T-cell (primary cell): ENCODE results near the gene FTL. TPM values are rescaled to one million over a fixed set of nuclear protein-coding genes. Genes with fewer than 3 reads are reported as not detected.

Source experiments
- ATAC-seq, 4 experiments: fragments of 200-7000 bp in 3 of 4; fragments of 150-1000 bp in 1 of 4; cut with Tn5 transposase; replicated peaks in 1 of 4; 1 replicate in 3 of 4; 2 replicates in 1 of 4; pipeline ENCODE4 v1.10.0; 2021; ENCODE audit warnings: moderate library complexity in 3 of 4, mild to moderate bottlenecking in 2 of 4, moderate number of reproducible peaks in 1 of 4
- CTCF ChIA-PET, 2 donors: fragments of 300-600 bp; sonication (Branson Sonifier 250); formaldehyde crosslinking; loops; one replicate each; lab custom pipeline; 2022; ENCODE audit warnings: antibody characterized with exemption in 2 of 2; lab: Charles Lee
- POLR2A ChIA-PET, 2 donors: fragments of 300-600 bp; sonication (Branson Sonifier 250); formaldehyde crosslinking; loops; one replicate each; lab custom pipeline; 2022; ENCODE audit warnings: antibody characterized with exemption in 2 of 2; lab: Charles Lee
- DNase-seq, 35 experiments: peaks; one replicate each; pipeline versions ENCODE4 v3.0.0 to v3.0.0-alpha.2; 2013 to 2023
- H3K27ac ChIP-seq: one replicate; pipeline ENCODE4 v1.5.1; 2013; ENCODE audit warnings: low read length
- H3K27me3 ChIP-seq, 2 experiments: replicated peaks in 1 of 2; 1 replicate in 1 of 2; 2 replicates in 1 of 2; pipeline versions ENCODE4 v1.6.1 to v1.7.0; 2013; ENCODE audit warnings: low read length in 1 of 2, mixed read lengths in 1 of 2; ENCODE audit not compliant: control insufficient read depth in 2 of 2, insufficient read depth in 2 of 2; ENCODE audit errors: extremely low read depth in 1 of 2
- H3K36me3 ChIP-seq, 2 donors: 1 replicate in 1 of 2; 2 replicates in 1 of 2; pipeline versions ENCODE4 v1.6.1 to v1.7.0; 2013; ENCODE audit warnings: low read length in 1 of 2; ENCODE audit not compliant: control insufficient read depth in 2 of 2, insufficient read depth in 1 of 2; ENCODE audit errors: extremely low read depth in 1 of 2
- H3K4me1 ChIP-seq, 2 experiments: 1 replicate in 1 of 2; 2 replicates in 1 of 2; pipeline versions ENCODE4 v1.6.1 to v1.7.0; 2013; ENCODE audit warnings: low read length in 2 of 2, mixed read lengths in 1 of 2; ENCODE audit not compliant: insufficient read depth in 2 of 2, control insufficient read depth in 1 of 2; ENCODE audit errors: extremely low read depth in 1 of 2
- H3K4me3 ChIP-seq, 2 donors: 1 replicate in 1 of 2; 2 replicates in 1 of 2; pipeline versions ENCODE4 v1.5.1 to v1.7.0; 2013; ENCODE audit warnings: mild to moderate bottlenecking in 2 of 2, low read length in 1 of 2, moderate library complexity in 1 of 2; ENCODE audit not compliant: control insufficient read depth in 1 of 2; ENCODE audit errors: extremely low read depth in 1 of 2
- H3K9me3 ChIP-seq: 2 replicates; pipeline ENCODE4 v1.7.0; 2013
- H3K27ac Mint-ChIP-seq, 2 donors: one replicate each; pipeline ENCODE4 v1.8.0; 2020 to 2021; ENCODE audit warnings: mild to moderate bottlenecking in 2 of 2, mixed read lengths in 2 of 2
- H3K27me3 Mint-ChIP-seq, 2 donors: one replicate each; pipeline ENCODE4 v1.8.0; 2021 to 2022; ENCODE audit warnings: mixed read lengths in 2 of 2
- H3K36me3 Mint-ChIP-seq: one replicate; pipeline ENCODE4 v1.8.0; 2021; ENCODE audit warnings: mixed read lengths
- H3K4me1 Mint-ChIP-seq, 3 donors: one replicate each; pipeline ENCODE4 v1.8.0; 2020 to 2022; ENCODE audit warnings: mixed read lengths in 3 of 3, mild to moderate bottlenecking in 1 of 3
- H3K4me3 Mint-ChIP-seq, 3 donors: one replicate each; pipeline ENCODE4 v1.8.0; 2020 to 2022; ENCODE audit warnings: mild to moderate bottlenecking in 3 of 3, mixed read lengths in 3 of 3, moderate library complexity in 3 of 3
- H3K9me3 Mint-ChIP-seq, 3 donors: one replicate each; pipeline ENCODE4 v1.8.0; 2020 to 2022; ENCODE audit warnings: mixed read lengths in 3 of 3
- WGBS: methylation state at CpG from one replicate; pipeline ENCODE4 v1.1.5; 2013; ENCODE audit warnings: missing lambda C conversion rate; ENCODE audit not compliant: insufficient coverage; 5-methylcytosine and 5-hydroxymethylcytosine counted together
- total RNA-seq, 35 experiments: library from RNA in 6 of 35; stranded (reverse) in 6 of 35; fragments of 120-200 nt in 1 of 35; gene quantifications; one replicate each; pipeline versions ENCODE4 v1.2.1 to v1.2.4 and lab custom pipeline; 2013 to 2026

The FTL gene
- total RNA-seq, 5 donors from 2014 or later (not counting 1 experiment from before 2014, with no cell fraction given): 594 to 1,085 (median 906) TPM

DNA sequence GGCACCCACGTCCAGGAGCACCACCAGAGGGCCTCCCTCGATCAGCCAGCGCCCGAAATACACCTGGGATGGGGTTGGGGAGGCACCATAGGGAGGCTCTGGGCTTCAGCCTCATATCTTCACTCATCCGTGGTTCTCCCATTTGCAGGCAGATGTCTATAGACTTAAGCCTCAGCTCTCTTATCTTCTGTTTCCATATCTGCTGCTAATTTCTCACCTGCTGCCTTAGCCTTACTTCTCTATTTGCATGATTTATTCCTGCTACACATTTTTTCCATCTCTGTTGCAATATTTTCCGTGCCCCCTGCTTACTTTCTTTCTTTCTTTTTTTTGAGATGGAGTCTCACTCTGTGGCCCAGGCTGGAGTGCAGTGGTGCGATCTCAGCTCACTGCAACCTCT, 22.2 kb downstream of the FTL start:
- Histone ChIP-seq H3K9me3 (no peaks in the 10 kb centered on the region), H3K4me3 (no peak overlapping the region), H3K36me3 (peaks cover 4 to 21% of the 10 kb centered on the region in 2 donors), H3K4me1 (peaks cover 0 to 19% of the 10 kb centered on the region in 2 experiments), H3K27me3 (no peaks in the 10 kb centered on the region), H3K27ac (no peak overlapping the region)
- Mint-ChIP-seq H3K27me3 (no peaks in the 10 kb centered on the region), H3K27ac (no peak overlapping the region), H3K4me3 (no peak overlapping the region), H3K4me1 (peaks cover 15 to 32% (median 19%) of the 10 kb centered on the region in 3 donors), H3K36me3 (peaks cover 30% of the 10 kb centered on the region), H3K9me3 (no peaks in the 10 kb centered on the region)
- ATAC-seq (no peak), DNase-seq (no peak)
- ChIA-PET POLR2A (no interaction called here), CTCF (no interaction called here)
- WGBS: 62% methylated on average over 3 of the region's 7 CpGs

- Mint-ChIP-seq H3K36me3 (peaks cover 25% of the 10 kb centered on the region), H3K9me3 (no peaks in the 10 kb centered on the region), H3K27me3 (no peaks in the 10 kb centered on the region), H3K4me3 (no peak overlapping the region), H3K27ac (no peak overlapping the region), H3K4me1 (peaks cover 21 to 39% (median 26%) of the 10 kb centered on the region in 3 donors)
- ATAC-seq (no peak), DNase-seq (no peak)
- H3K27me3 ChIP-seq: no peaks in the 10 kb centered on the region
- peaks cover 0 to 25% of the 10 kb centered on the region in 2 experiments for H3K4me1 ChIP-seq
- 100% methylated on average over 1 of the region's 7 CpGs for WGBS
- ChIA-PET POLR2A (no interaction called here), CTCF (no interaction called here)
- peaks cover 4 to 21% of the 10 kb centered on the region in 2 donors for H3K36me3 ChIP-seq
- H3K9me3 ChIP-seq: no peaks in the 10 kb centered on the region
- no peak overlapping the region for H3K4me3 ChIP-seq
- no peak overlapping the region for H3K27ac ChIP-seq
Measured at GRCh38 chr19:48988286-48988685, 23.2 kb downstream of the FTL start.

DNA sequence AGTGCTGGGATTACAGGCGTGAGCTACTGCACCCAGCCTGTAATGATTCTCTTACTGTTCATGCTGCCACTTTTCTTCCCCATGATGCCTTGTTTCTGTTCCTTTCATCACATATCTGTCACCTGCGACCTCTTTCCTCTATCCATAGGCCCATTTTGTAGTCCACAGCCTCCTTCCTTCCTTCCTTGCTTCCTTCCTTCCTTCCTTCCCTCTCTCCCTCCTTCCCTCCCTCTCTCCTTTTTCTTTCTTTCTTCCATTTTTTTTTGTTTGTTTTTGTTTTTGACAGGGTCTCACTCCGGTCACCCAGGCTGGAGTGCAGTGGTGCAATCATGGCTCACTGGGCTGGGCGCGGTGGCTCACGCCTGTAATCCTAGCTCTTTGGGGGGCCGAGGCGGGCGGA, 23.8 kb downstream of the FTL start:
- Mint-ChIP-seq H3K4me3 (no peak overlapping the region), H3K4me1 (peaks cover 23 to 44% (median 29%) of the 10 kb centered on the region in 3 donors), H3K9me3 (no peaks in the 10 kb centered on the region), H3K27ac (no peak overlapping the region), H3K36me3 (peaks cover 21% of the 10 kb centered on the region), H3K27me3 (no peaks in the 10 kb centered on the region)
- no peaks in the 10 kb centered on the region for H3K9me3 ChIP-seq
- H3K27me3 ChIP-seq: no peaks in the 10 kb centered on the region
- ChIA-PET CTCF (no interaction called here), POLR2A (interaction anchor here in 1 of 2 donors (0.7 kb wide), 1 partner anchor 126 kb away, joined by 6 read pairs; no protein-coding TSS in a partner anchor)
- 96% methylated on average over 6 of the region's 9 CpGs for WGBS
- DNase-seq (no peak), ATAC-seq (no peak)
- H3K27ac ChIP-seq: no peak overlapping the region
- peaks cover 0 to 27% of the 10 kb centered on the region in 2 experiments for H3K4me1 ChIP-seq
- H3K4me3 ChIP-seq: no peak overlapping the region
- peaks cover 4 to 19% of the 10 kb centered on the region in 2 donors for H3K36me3 ChIP-seq

GRCh38 chr19:48989701-48990291, 24.7 kb downstream of the FTL start:
- no peaks in the 10 kb centered on the region for H3K27me3 Mint-ChIP-seq
- ChIA-PET CTCF (no interaction called here), POLR2A (interaction anchor here in 1 of 2 donors (0.6 kb wide), 1 partner anchor 13 kb away, joined by 6 read pairs; no protein-coding TSS in a partner anchor)
- H3K4me1 Mint-ChIP-seq: peaks cover 32 to 52% (median 35%) of the 10 kb centered on the region in 3 donors
- Histone ChIP-seq H3K36me3 (peaks cover 4 to 18% of the 10 kb centered on the region in 2 donors), H3K27me3 (no peaks in the 10 kb centered on the region), H3K4me1 (peaks cover 3 to 36% of the 10 kb centered on the region in 2 experiments), H3K27ac (no peak overlapping the region), H3K4me3 (no peak overlapping the region), H3K9me3 (no peaks in the 10 kb centered on the region)
- DNase-seq (no peak), ATAC-seq (no peak)
- no peaks in the 10 kb centered on the region for H3K9me3 Mint-ChIP-seq
- peaks cover 21% of the 10 kb centered on the region for H3K36me3 Mint-ChIP-seq
- WGBS: over 99% methylated on average over 11 of the region's 17 CpGs
- H3K27ac Mint-ChIP-seq: no peak overlapping the region
- H3K4me3 Mint-ChIP-seq: no peak overlapping the region

DNA sequence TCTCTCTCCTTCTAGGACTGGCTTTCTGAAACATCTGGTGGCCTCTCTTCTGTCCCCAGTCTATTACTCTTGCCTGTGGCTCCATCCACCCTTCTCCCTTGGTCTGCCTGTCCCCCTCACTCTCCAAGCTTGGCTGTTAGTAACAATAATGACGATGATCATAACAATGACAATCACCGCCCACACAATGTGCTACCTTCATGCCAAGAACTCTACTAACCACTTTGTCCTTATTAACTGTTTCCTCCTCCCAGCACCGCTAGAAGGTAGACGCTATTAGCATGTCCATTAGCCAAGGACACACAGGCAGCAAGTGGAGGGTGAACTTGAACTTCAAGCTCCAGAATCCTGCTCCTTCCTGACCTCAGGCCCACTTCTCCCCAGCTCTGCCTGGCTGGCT, 25.3 kb downstream of the FTL start:
- WGBS: 88% methylated on average over 4 of the region's 4 CpGs
- Histone ChIP-seq H3K36me3 (peaks cover 0 to 12% of the 10 kb centered on the region in 2 donors), H3K4me3 (no peak overlapping the region), H3K27ac (no peak overlapping the region), H3K9me3 (no peaks in the 10 kb centered on the region), H3K4me1 (peaks cover 3 to 39% of the 10 kb centered on the region in 2 experiments), H3K27me3 (no peaks in the 10 kb centered on the region)
- Mint-ChIP-seq H3K4me1 (peaks cover 37 to 58% (median 41%) of the 10 kb centered on the region in 3 donors), H3K36me3 (peaks cover 16% of the 10 kb centered on the region), H3K27me3 (no peaks in the 10 kb centered on the region), H3K9me3 (no peaks in the 10 kb centered on the region), H3K27ac (peak overlapping the region in 1 of 2 donors; percentile 1), H3K4me3 (no peak overlapping the region)
- CTCF ChIA-PET: no interaction called here
- ATAC-seq: no peak
- DNase-seq: no peak
- POLR2A ChIA-PET: no interaction called here

DNA sequence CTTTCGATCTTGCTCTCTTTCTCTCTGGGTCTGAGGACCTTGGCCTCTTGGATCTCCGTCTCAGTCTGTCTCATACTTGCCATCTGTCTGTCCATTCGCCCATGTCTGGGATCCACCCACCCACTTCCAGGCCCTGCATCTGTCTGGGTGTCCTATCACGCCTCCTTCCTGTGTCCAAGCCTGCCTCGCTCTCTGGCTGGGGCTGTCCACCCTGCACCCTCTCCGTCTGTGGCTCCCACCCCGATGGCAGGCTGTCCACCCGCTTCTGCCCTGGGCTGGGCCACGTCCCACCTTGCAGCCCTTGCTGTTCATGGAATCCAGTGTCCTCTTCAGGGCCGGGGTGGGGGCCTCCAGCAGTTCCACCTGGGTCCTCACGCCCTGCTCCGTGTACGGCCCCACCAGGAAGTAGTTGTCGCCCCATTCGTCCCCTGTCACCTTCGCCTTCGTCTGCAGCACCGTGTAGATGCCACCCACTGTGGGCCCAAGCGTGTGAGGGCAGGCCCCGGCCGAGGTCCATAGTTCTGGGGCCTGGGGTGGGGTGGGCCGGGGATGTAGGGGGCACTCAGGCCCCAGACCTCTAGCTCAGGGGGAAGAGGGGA, 26.0 kb downstream of the FTL start:
- Mint-ChIP-seq H3K27me3 (no peaks in the 10 kb centered on the region), H3K4me3 (peak overlapping the region in 2 of 3 donors; percentile 17 to 94), H3K36me3 (peaks cover 14% of the 10 kb centered on the region), H3K4me1 (peaks cover 37 to 59% (median 42%) of the 10 kb centered on the region in 3 donors), H3K27ac (no peak overlapping the region), H3K9me3 (no peaks in the 10 kb centered on the region)
- Histone ChIP-seq H3K4me3 (no peak overlapping the region), H3K4me1 (peaks cover 3 to 41% of the 10 kb centered on the region in 2 experiments), H3K27ac (no peak overlapping the region), H3K36me3 (peaks cover 0 to 10% of the 10 kb centered on the region in 2 donors), H3K9me3 (no peaks in the 10 kb centered on the region), H3K27me3 (no peaks in the 10 kb centered on the region)
- POLR2A ChIA-PET: no interaction called here
- DNase-seq: no peak
- no peak for ATAC-seq
- CTCF ChIA-PET: interaction anchor here in 1 of 2 donors (0.6 kb wide), 2 partner anchors 11 to 231 kb away, joined by 3 read pairs; no protein-coding TSS in a partner anchor
- WGBS: 96% methylated on average over 22 of the region's 22 CpGs
